Epithelial cell of proximal tubule (primary cell): ENCODE measurements around the gene NR1H4. TPM values are rescaled to one million over a fixed set of nuclear protein-coding genes. Genes with fewer than 3 reads are reported as not detected.
A peak's percentile ranks its signal among the peaks of the same experiment; 100 is the strongest.

ENCODE experiments used
- DNase-seq: peaks from one replicate; pipeline ENCODE4 v3.0.0-alpha.2; 2011; ENCODE audit warnings: low read depth
- H3K4me3 ChIP-seq: 2 replicates; pipeline ENCODE4 v1.5.1; 2011; ENCODE audit warnings: low read depth, mild to moderate bottlenecking, low read length
- CTCF ChIP-seq: conservative IDR thresholded peaks from 2 replicates; pipeline ENCODE4 v1.5.1; 2012; ENCODE audit warnings: low read depth, mild to moderate bottlenecking, low read length
- total RNA-seq: library from RNA; depleted of rRNA; stranded (reverse); fragments of >200 nt; gene quantifications from 2 replicates; pipeline ENCODE4 v1.2.3, GENCODE V29; 2015

Gene NR1H4
- total RNA-seq, 1 donor from 2014 or later: not detected

GRCh38 chr12:100503228-100503628, 29.6 kb downstream of the NR1H4 start:
- H3K4me3 ChIP-seq: peak overlapping the region; percentile 76
- TF ChIP-seq CTCF: no peak
- peak; percentile 84 for DNase-seq

GRCh38 chr12:100504804-100505203, 31.1 kb downstream of the NR1H4 start:
- peak overlapping the region; percentile 76 for H3K4me3 ChIP-seq
- no peak for TF ChIP-seq CTCF
- DNase-seq: peak; percentile 76

- TF ChIP-seq CTCF: no peak
- DNase-seq: no peak
- no peak overlapping the region for H3K4me3 ChIP-seq
These were observed 35.1 kb downstream of the NR1H4 start for GRCh38 chr12:100508751-100509150.

- H3K4me3 ChIP-seq: no peak overlapping the region
These were observed 39.0 kb downstream of the NR1H4 start for GRCh38 chr12:100512692-100513091.

GRCh38 chr12:100515968-100516367, 42.3 kb downstream of the NR1H4 start:
- no peak overlapping the region for H3K4me3 ChIP-seq
- TF ChIP-seq CTCF: no peak
- DNase-seq: no peak

More at GRCh38 chr12:100512692-100513091, 39.0 kb downstream of the NR1H4 start:
- no peak for TF ChIP-seq CTCF
- DNase-seq: no peak

- H3K4me3 ChIP-seq: no peak overlapping the region
- no peak for DNase-seq
- TF ChIP-seq CTCF: no peak
These were observed 44.7 kb downstream of the NR1H4 start for GRCh38 chr12:100518376-100518775.

- TF ChIP-seq CTCF: no peak
- H3K4me3 ChIP-seq: no peak overlapping the region
- no peak for DNase-seq
These were observed 46.5 kb downstream of the NR1H4 start for GRCh38 chr12:100520048-100520769.
